Bladder microvascular endothelial cell (primary cell): Measurements from ENCODE around the gene KIR2DL3. TPM values are rescaled to one million over a fixed set of nuclear protein-coding genes. Genes with fewer than 3 reads are reported as not detected.

Experiments used
- total RNA-seq: library from RNA; depleted of rRNA; stranded (reverse); fragments of >200 nt; gene quantifications from 2 replicates; pipeline ENCODE4 v1.2.3, GENCODE V29; 2014

The KIR2DL3 gene
- total RNA-seq: not detected in 2 replicates

DNA sequence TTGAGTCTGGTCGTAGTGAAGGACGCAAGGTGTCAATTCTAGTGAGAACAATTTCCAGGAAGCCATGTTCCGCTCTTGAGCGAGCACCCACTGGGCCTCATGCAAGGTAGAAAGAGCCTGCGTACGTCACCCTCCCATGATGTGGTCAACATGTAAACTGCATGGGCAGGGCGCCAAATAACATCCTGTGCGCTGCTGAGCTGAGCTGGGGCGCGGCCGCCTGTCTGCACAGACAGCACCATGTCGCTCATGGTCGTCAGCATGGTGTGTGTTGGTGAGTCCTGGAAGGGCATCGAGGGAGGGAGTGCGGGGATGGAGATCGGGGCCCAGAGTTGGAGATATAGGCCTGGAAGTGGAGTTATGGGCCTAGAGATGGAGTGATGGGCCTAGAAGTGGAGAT, at the start of gene KIR2DL3:
KIR2DL3 (plus strand) TSS at position 208 of the 400 bp plus-strand sequence; CDS start at position 241, 33 bp downstream.

DNA sequence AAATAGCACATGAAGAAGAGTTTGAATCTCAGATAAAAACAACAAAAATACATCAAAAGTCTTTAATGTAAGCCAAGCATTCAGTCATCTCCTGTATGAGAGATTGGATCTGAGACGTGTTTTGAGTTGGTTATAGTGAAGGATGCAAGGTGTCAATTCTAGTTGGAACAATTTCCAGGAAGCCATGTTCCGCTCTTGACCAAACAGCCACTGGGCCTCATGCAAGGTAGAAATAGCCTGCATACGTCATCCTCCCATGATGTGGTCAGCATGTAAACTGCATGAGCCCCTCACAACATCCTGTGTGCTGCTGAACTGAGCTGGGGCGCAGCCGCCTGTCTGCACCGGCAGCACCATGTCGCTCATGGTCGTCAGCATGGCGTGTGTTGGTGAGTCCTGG, 14.2 kb upstream of the KIR2DL3 start, which contains the start of gene KIR3DL3:
KIR3DL3 (plus strand) TSS at position 301 of the 400 bp plus-strand sequence; CDS start at position 356, 55 bp downstream.

DNA sequence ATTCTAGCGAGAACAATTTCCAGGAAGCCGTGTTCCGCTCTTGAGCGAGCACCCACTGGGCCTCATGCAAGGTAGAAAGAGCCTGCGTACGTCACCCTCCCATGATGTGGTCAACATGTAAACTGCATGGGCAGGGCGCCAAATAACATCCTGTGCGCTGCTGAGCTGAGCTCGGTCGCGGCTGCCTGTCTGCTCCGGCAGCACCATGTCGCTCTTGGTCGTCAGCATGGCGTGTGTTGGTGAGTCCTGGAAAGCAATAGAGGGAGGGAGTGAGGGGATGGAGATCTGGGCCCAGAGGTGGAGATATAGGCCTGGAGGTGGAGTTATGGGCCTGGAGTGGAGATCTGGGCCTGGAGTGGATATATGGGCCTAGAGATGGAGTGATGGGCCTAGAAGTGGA, 31.3 kb downstream of the KIR2DL3 start, which contains the start of gene KIR2DL1:
KIR2DL1 (plus strand) TSS at position 148 of the 400 bp plus-strand sequence; CDS start at position 206, 58 bp downstream.

Other genes with a start within 250 kb of the KIR2DL3 start
- gene LAIR2, start 235.7 kb upstream of the KIR2DL3 start, total RNA-seq: not detected in 2 replicates
- gene LILRA2, start 164.7 kb upstream of the KIR2DL3 start, total RNA-seq: not detected in 2 replicates
- gene LILRA1, start 144.9 kb upstream of the KIR2DL3 start, total RNA-seq: not detected in 2 replicates
- gene LILRB1, start 108.0 kb upstream of the KIR2DL3 start, total RNA-seq: not detected in 2 replicates
- not detected in 2 replicates for gene LILRB4, start 75.5 kb upstream of the KIR2DL3 start, total RNA-seq
- gene KIR3DL3, start 14.1 kb upstream of the KIR2DL3 start, total RNA-seq: not detected in 2 replicates
- not detected in 2 replicates for gene KIR2DL1, start 31.3 kb downstream of the KIR2DL3 start, total RNA-seq
- gene KIR2DL4, start 65.1 kb downstream of the KIR2DL3 start, total RNA-seq: not detected in 2 replicates
- not detected in 2 replicates for gene KIR3DL1, start 78.0 kb downstream of the KIR2DL3 start, total RNA-seq
- gene KIR2DS4, start 94.2 kb downstream of the KIR2DL3 start, total RNA-seq: not detected in 2 replicates
- not detected in 2 replicates for gene KIR3DL2, start 111.9 kb downstream of the KIR2DL3 start, total RNA-seq
- not detected in 2 replicates for gene FCAR, start 135.7 kb downstream of the KIR2DL3 start, total RNA-seq
- gene NCR1, start 167.6 kb downstream of the KIR2DL3 start, total RNA-seq: not detected in 2 replicates
- not detected in 2 replicates for gene NLRP7, start 209.0 kb downstream of the KIR2DL3 start, total RNA-seq
- 0.65 and 12.2 TPM in 2 replicates for gene NLRP2, start 227.9 kb downstream of the KIR2DL3 start, total RNA-seq